Smooth muscle cell of the brain vasculature (primary cell): ENCODE data around the gene YIF1A.
"Not testable (repeated sequence)": the region's sequence is repeated elsewhere in the genome, so short reads cannot be mapped to it uniquely, and the experiment has no call there.

Experiments
- DNase-seq: peaks from one replicate; pipeline ENCODE4 v3.0.0-alpha.2; 2012; ENCODE audit warnings: low read depth, low spot score

Gene YIF1A

GRCh38 chr11:66326261-66327111 lies 37.5 kb upstream of the YIF1A start:
- no peak for DNase-seq

- no peak for DNase-seq
These were observed 36.3 kb upstream of the YIF1A start for GRCh38 chr11:66325263-66325671.

GRCh38 chr11:66324664-66325063 lies 35.7 kb upstream of the YIF1A start:
- no peak for DNase-seq

- DNase-seq: no peak
These were observed 34.7 kb upstream of the YIF1A start for GRCh38 chr11:66323684-66324083.

GRCh38 chr11:66322732-66323427 lies 33.9 kb upstream of the YIF1A start:
- DNase-seq: no peak

- no peak for DNase-seq
These were observed 32.7 kb upstream of the YIF1A start for GRCh38 chr11:66321606-66322005.

- not testable (repeated sequence) for DNase-seq
These were observed 31.8 kb upstream of the YIF1A start for GRCh38 chr11:66320748-66321147.

GRCh38 chr11:66320289-66320688 lies 31.3 kb upstream of the YIF1A start:
- not testable (repeated sequence) for DNase-seq

GRCh38 chr11:66318600-66318970 lies 29.6 kb upstream of the YIF1A start:
- no peak for DNase-seq

- DNase-seq: no peak
These were observed 29.0 kb upstream of the YIF1A start for GRCh38 chr11:66317723-66318599.

- no peak for DNase-seq
These were observed 28.4 kb upstream of the YIF1A start for GRCh38 chr11:66317322-66317722.

GRCh38 chr11:66316849-66317251 lies 27.9 kb upstream of the YIF1A start, which contains the start of gene CD248:
Gene CD248, minus strand, starts transcription at chr11:66317044. Its CDS starts 17 bp downstream, at chr11:66317027.
- DNase-seq: no peak

GRCh38 chr11:66315921-66316811 lies 27.2 kb upstream of the YIF1A start:
- no peak for DNase-seq

GRCh38 chr11:66315498-66315885 lies 26.5 kb upstream of the YIF1A start:
- DNase-seq: no peak

- DNase-seq: no peak
These were observed 25.9 kb upstream of the YIF1A start for GRCh38 chr11:66314561-66315497.

- no peak for DNase-seq
These were observed 25.2 kb upstream of the YIF1A start for GRCh38 chr11:66314186-66314501.

GRCh38 chr11:66313321-66314185 lies 24.6 kb upstream of the YIF1A start:
- DNase-seq: no peak

GRCh38 chr11:66312549-66313320 lies 23.8 kb upstream of the YIF1A start:
- peak; percentile 99 for DNase-seq
